ENCODE results near the gene TLE6.
"Not testable (repeated sequence)": the region's sequence is repeated elsewhere in the genome, so short reads cannot be mapped to it uniquely, and the experiment has no call there.

Gene TLE6

DNA sequence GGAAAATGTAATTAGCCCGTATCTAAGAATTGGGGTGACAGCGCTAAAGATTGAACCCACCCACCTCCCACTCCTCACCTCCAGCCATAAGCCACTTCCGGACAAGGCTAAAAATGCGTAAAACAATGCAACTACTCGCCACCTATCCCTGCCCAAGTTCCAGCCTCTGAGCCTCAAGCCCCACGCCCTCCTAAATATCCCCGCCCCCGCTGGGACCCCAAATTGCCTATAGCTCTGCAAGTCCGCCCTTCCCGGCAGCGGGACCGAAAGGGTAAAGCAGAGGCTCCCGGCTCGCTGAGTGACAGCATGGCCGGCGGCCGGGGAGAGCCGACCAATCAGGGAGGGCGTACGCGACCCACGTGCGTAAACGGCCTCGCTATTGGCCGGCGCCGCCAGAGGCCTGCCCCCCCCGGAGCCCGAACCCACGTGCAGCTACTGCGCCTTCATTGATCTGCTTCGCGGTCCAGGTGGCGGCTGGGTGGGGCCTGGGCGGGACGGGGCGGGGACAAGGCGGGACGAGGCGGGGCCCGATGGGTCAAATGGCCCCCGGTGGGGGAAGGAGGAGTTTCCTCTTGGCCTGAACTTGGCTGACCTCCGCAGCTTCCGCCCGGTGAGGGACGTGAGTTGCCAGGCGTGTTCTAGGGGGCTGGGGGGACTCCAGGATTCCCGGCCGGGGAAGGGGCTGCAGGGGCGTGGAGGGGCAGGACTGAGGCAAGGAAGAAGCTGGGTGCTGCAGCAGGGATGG is at the start of gene TLE6:
Gene TLE6 (plus strand): TSS at position 564 of the 745 bp plus-strand sequence. CDS start 670 bp downstream, outside the sequence.
- DNase-seq (ENCODE audit: low read depth, low spot score), result peak; percentile 98

DNA sequence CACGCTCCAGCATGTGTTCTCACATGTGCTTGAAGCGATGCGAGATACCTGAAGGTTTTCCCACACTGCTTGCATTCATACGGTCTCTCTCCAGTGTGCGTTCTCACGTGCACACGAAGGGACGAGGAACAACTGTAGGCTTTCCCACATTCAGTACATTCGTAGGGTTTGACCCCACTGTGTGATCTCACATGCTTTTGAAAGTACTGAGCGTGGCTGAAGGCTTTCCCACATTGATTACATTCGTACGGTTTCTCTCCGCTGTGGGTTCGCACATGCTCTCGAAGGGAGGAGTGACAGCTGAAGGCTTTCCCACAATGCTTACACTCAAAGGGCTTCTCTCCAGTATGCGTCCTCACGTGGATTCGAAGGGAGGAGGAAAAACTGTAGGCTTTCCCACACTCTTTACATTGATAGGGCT is 43.9 kb upstream of the TLE6 start:
- DNase-seq (ENCODE audit: low read depth, low spot score), result no peak

DNA sequence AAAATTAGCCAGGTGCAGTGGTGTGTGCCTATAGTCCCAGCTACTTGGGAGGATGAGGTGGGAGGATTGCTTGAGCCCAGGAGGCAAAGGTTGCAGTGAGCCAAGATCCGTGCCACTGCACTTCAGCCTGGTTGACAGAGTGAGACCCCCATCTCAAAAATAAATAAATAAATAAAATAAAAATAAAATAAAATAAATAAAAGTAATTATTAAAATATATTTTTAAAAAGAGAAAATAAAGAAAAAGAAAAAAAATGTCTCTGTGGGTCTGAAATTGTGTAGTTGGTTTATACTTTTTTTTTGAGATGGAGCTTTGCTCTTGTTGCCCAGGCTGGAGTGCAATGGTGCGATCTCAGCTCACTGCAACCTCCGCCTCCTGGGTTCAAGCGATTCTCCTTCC is 41.5 kb upstream of the TLE6 start:
- DNase-seq (ENCODE audit: low read depth, low spot score), result not testable (repeated sequence)

DNA sequence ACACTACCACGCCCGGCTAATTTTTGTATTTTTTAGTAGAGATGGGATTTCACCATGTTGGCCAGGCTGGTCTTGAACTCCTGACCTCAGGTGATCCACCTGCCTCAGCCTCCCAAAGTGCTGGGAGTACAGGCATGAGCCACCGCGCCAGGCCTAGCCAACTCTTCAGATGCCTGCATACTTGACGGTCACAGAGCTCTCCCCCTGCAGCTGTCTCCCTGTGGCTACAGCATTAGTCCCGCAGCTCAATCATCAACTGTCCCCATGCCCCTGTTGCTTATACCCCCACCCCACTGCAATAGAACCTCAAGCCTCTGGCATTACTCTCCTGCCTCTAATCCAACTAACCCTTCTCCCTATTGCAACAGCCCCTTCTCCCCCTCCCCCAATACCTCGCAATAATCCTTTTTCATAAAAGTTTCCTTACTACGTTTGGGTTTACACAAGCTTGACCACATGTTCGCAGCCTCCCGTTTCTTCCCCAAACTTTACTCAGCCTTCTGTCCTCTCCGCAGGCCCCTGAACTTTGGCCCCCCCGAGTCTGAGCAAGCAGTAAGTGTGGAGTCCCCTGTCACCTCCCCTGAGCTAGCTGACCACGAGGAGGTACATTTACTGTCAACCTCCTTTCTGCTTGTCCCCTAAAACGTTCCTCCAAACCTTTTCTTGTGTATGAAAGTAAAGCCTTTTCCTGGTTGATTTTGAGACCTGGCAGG is 34.3 kb upstream of the TLE6 start:
- no peak for DNase-seq (ENCODE audit: low read depth, low spot score)

DNA sequence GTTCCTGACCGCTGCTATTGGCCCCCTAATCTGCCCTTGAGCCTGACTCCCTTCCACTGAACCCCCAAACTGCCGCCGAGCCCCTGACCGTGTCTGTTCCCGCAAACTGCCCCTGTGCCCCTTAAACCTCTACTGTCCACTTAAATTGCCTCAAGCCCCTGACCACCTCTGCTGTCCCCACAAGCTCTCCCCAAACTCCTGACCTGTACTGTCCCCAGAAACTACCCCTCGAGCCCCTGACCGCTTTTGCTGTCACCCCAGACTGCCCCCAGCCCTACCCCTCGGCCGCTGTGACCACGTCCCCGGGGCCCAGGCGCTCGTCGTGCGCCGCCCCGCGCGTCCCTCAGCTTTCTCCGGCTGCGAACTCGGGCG is 33.0 kb upstream of the TLE6 start:
- DNase-seq (ENCODE audit: low read depth, low spot score), result no peak

DNA sequence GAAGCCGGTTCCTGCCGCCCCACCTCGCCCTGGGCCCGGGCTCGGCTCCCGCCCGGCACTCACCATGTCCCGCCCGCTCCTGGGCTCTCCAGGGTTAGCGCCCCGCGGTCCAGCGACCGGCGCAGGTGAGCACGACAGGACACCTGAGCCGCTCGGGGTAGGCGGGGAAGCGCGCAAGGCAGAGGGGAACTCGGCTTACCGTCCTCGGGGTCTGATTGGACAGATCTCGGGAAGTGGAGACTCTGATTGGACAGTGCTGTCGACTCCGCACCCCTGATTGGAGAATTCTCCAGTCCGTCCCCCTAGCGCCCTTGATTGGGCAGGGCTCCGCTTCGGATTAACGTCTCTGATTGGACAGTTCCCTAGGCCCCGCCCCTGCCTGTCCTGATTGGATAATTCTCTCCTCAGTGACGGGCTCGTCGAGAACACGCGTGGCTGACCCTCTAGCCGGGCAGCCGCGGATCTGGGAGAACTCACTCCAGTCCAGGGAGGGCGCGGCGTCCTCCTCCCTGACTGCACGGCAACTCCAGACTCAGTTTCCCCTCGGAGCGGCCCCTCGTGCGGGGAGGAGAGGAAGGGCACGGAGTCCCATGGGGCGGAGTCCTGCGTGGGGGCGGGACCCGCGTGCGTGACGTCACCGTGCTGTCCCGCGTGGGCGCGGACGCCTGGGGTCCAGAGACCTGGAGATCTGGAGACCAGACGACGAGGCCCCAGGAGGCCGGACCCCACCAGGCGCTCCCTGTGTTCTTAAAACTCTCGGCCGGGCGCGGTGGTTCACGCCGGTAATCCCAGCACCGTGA is 32.4 kb upstream of the TLE6 start, which contains the start of gene ZNF77:
Gene ZNF77 (minus strand): TSS at position 197 of the 800 bp plus-strand sequence. CDS start 131 bp downstream, at position 66.
- peak; percentile 99 for DNase-seq (ENCODE audit: low read depth, low spot score)

DNA sequence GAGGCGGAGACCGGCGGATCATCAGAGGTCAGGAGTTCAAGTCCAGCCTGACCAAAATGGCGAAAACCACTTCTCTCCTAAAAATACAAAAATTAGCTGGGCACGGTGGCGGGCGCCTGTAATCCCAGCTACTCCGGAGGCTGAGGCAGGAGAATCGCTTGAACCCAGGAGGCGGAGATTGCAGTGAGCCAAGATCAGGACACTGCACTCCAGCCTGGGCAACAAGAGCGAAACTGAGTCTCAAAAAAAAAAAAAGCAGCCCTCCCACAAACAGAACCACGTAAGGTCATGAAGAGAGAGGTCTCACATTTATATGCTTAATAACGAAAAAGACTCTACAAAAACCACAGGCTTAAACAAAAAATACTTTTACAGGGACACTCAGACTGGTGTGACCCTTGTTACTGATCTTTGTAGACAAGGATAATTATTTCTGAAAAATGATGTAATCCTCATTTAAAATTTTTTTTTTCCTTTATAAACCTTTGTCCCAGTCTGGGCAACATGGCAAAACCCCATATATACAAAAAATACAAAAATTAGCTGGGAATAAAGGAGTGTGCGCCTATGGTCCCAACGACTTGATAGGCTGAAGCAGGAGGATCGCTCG is 31.7 kb upstream of the TLE6 start:
- no peak for DNase-seq (ENCODE audit: low read depth, low spot score)

DNA sequence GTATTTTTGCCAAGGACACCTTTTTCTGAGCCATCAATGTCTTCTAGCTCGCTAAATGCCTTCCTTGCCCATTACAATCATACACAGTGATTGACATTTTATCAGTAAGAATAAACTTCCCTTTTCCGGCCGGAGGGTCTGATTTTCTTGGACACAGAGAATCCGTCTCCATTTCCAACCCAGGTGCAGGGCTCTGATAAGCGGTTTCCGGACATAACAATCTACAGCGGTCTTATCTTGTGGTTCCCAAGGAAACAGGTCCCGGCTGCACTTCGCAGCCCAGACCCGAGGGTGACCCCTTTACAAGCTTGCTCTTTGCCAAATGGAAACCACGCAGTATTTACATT is 27.5 kb upstream of the TLE6 start:
- DNase-seq (ENCODE audit: low read depth, low spot score), result peak; percentile 34

DNA sequence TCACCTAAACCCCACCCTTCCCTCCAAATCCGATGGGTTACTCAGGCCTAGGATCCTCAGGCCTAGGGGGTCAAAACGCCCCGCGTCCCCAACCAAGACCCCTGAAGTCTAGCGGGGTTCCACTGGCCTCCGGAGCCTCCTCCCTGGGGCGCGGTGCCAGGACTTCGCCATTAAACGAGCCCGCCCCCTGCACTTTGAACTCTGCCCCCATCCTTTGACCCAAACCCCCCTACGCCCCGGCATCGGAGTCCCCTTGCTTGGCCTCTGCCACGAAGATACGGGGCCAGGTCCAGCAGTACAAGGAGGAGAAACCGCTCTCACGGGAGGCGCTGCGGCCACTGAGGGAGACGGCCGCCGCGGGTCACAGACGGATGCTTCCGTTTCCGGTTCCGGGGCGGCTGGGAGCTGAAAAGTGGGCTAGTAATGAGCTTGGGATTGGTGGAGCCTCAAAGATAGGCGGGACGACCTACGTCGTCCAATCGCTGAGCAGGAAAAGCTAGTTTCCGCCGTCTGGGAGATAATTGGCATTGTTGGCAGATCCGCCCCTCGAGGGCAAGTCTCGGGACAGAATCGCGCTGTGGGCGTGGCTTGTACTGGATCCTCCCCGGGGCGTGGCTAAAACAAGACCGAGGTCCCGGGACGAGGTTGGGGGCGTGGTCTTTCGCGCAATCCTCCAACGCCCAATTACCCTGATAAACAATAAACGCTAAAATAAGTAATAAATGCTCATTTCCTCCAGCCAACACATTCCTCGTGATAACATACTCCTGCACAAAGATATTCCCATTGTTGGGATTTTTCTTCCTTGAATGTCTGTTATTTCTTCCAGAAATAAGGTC is 26.9 kb upstream of the TLE6 start:
- DNase-seq (ENCODE audit: low read depth, low spot score), result peak; percentile 100

DNA sequence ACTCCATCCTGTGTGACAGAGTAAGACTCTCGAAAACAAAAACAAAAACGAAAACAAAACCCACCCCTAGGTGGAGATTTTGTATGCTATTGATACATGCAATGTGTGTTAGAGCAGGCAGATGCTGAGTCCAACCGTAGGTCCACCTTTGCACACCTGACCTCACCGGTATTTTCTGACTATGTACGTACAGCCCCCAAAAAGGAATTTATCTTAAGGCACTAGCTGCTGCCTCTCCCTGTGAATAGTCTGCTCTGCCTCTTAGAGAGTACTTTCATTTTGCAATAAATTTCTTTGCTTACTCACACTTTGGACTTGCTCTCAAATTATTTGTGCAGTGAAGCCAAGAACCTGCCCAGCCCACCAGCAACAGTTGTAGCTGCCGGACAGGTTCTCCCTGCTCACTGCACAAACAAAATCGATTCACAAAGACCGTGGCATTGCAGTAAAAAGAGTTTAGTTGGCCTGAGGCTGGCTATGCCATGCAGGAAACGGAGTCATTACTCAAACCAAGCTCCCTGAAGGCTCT is 24.3 kb upstream of the TLE6 start:
- peak; percentile 12 for DNase-seq (ENCODE audit: low read depth, low spot score)

DNA sequence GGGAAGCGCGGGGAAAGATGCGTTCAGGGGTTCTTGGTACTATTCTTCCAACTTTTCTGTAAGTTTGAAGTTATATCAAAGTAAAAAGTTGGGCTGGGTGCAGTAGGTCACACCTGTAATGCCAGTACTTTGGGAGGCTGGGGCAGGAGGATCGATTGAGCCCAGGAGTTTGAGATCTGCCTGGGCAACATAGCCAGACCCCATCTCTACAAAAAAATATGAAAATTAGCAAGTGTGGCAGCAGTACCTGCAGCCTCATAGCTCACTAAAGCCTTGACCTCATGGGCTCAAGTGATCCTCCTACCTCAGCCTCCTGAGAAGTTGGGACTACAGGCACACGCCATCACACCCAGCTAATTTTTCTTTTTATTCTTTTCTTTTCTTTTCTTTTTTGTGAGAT is 20.2 kb upstream of the TLE6 start:
- no peak for DNase-seq (ENCODE audit: low read depth, low spot score)

DNA sequence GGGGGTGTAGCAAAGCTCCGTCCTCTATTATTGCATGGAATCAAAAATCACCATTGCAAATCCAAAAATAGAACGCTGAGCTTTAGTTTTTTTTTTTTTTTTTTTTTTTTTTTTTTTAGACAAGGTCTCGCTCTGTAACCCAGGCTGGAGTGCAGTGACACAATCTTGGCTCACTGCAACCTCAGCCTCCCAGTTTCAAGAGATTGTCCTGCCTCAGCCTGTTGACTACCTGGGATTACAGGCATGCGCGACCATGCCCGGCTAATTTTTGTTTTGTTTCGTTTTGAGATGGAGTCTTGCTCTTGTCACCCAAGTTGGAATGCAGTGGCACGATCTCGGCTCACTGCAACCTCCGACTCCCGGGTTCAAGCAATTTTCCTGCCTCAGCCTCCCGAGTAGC is 17.2 kb upstream of the TLE6 start:
- DNase-seq (ENCODE audit: low read depth, low spot score), result no peak

DNA sequence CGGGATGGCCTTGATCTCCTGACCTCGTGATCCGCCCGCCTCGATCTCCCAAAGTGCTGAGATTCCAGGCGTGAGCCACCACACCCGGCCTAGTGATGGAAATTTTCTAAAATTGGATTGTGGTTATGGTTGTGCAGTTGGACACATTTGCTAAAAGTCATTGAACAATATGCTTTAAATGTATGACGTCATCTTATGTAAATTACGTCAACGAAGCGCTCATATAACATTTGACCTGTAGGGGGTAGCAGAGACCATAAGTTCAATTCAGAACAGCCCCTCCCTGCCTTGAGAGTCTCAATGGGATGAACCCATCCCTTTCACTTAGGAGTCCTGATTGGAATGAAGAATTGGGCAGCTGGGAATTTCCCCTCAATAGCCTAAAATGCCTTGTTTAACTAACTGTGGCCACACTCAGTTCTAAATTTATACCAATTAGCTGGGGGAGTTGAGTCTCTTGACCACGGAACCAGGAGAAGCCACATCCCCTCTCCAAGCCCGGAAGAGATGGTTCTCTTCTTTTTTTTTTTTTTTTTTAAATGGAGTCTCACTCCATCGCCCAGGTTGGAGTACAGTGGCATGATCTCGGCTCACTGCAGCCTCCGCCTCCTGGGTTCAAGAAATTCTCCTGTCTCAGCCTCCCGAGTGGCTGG is 15.2 kb upstream of the TLE6 start:
- DNase-seq (ENCODE audit: low read depth, low spot score), result peak; percentile 92

DNA sequence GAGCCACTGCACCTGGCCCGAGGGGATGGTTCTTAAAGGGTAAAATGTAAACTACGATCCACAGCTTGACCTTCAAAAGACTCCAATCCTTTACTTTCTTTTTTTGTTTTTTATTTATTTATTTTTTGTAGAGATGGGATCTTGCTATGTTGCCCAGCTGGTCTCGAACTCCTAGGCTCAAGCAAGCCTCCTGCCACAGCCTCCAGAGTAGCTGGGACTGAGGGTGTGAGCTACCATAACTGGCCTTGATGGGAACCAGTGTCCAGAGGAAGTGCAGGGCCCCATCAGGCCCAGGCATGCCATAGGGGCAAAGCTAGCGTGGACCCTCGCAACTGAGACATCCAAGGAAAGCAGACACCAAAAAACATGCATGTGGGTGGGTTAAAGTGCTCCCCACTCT is 14.2 kb upstream of the TLE6 start:
- DNase-seq (ENCODE audit: low read depth, low spot score), result no peak

DNA sequence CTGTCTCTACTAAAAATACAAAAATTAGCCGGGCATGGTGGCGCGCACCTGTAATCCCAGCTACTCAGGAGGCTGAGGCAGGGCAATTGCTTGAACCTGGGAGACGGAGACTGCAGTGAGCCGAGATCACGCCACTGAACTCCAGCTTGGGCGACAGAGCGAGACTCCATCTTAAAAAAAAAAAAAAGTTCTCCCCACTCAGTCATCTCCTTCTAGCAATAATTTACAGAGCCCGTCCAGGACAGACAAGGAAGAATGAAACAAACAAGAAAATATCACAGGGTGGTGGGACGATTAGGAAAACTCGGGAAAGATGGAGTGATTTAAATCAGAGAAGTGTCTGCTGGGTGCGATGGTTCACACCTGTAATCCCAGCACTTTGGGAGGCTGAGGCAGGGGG is 13.7 kb upstream of the TLE6 start:
- not testable (repeated sequence) for DNase-seq (ENCODE audit: low read depth, low spot score)

DNA sequence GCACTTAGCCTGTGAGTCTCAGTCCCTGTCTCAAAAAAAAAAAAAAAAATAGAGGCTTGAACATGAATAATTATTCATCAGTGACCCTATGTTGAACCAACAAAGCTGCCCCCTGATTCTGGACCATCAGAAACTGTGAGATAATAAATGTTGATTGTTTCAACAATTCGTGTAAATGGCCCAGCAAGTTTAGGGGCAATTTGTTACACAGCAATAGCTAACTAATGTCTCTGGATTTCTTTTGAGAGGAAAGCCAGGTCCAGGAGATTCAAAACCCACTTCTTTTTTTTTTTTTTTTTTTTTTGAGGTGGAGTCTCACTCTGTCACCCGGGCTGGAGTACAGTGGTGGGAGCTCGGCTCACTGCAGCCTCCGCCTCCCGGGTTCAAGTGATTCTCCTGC is 12.5 kb upstream of the TLE6 start:
- DNase-seq (ENCODE audit: low read depth, low spot score), result no peak

DNA sequence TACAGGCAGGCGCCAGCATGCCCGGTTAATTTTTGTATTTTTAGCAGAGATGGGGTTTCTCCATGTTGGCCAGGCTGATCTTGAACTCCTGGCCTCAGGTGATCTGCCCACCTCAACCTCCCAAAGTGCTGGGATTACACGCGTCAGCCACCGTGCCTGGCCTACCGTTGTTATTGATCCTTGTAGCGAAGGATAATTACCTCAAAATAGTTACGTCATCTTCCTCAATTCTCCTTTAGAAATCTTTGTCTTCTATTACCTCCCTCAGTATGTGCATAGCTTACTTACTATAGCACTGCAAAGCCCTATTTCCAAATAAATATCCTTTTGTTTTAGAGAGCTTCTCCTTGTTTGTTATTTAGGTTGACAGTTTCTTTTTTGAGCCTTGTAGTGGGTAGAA is 9.4 kb upstream of the TLE6 start:
- DNase-seq (ENCODE audit: low read depth, low spot score), result no peak

DNA sequence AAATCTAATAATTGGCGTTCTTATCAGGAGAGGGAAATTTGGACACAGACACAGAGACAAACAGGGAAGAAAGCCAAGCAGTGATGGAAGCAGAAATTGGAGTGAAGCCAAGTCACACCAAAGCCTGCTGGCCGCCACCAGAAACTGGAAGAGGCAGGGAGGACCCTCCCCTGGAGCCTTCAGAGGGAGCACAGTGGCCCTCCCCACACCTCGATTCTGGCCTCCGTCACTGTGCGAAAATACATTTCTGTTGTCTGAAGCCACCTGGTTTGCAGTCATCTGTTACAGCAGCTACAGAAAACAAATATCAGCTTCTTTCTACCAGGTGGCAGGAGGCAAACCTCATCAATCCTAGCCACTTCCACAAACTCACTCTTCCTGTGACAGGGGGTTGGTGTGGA is 8.3 kb upstream of the TLE6 start:
- DNase-seq (ENCODE audit: low read depth, low spot score), result peak; percentile 56

DNA sequence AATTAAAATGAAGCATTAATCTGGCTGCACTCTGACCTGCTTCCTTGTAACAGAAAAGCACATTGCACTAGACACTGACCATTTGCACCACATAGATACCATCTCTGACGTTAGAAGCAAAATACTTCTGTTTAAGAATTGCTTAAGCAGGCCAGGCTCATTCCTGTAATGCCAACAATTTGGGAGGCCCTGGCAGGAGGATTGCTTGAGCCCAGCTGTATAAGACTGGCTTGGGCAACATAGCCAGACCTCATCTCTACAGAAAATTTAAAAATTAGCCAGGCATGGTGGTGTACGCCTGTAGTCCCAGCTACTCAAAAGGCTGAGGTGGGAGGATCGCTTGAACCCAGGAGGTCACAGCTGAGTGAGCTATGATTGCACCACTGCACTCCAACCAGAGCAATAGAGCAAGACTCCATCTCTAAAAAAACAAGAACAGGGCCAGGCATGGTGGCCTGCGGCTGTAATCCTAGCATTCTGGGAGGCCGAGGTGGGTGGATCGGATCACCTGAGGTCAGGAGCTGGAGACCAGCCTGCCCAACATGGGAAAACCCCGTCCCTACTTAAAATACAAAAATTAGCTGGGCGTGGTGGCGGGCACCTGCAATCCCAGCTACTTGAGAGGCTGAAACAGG is 7.0 kb upstream of the TLE6 start:
- no peak for DNase-seq (ENCODE audit: low read depth, low spot score)

DNA sequence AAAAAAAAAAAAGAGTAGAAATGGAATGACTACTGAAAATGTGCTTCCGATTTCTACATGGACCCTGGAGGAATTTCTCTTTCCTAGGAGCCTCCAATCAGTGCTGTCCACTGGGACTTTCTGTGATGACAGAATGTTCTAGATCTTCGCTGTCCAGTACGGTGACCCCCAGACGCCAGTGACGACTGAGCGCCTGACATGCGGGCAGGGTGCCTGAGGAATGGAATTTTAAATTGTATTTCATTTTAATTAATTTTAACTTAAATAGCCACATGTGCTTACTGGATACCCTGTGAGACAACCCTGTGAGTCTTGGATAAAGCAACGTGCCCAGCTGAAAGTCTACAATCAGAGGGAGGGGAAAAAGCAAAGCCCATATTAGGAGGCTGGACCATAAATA is 4.1 kb upstream of the TLE6 start:
- DNase-seq (ENCODE audit: low read depth, low spot score), result no peak
